ENCODE results near the gene SLC35C1.
A peak's percentile ranks its signal among the peaks of the same experiment; 100 is the strongest.

The SLC35C1 gene

GRCh38 chr11:45846974-45847910, 42.3 kb downstream of the SLC35C1 start, which contains the start of gene CRY2:
Gene CRY2 (plus strand): TSS chr11:45847475. CDS start chr11:45847491, 16 bp downstream.
- peak; percentile 95 to 97 for DNase-seq

DNA sequence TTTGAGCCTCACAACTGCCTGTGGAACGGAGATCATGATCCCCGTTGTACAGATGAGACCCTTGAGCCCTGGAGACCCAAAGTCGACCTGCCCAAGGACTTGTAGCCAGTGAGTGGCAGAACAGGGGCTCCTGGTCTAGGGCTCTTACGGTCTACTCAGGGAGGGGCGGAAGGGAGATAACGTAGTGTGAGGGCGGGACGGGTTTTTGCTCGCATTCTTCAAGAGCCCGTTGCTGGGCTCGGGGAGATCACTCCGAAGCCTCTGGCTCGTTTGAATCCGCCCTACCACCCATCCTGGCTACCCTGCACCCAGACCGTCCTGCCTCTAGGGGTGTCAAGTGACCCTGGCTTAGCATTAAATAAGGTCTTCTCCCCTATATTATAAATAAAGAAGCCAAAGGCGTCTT, 43.0 kb downstream of the SLC35C1 start:
- DNase-seq = peak in 1 of 2 experiments; percentile 40

- DNase-seq = no peak
Observed at GRCh38 chr11:45848654-45849081, 43.7 kb downstream of the SLC35C1 start.

GRCh38 chr11:45850446-45850845, 45.5 kb downstream of the SLC35C1 start:
- DNase-seq = no peak

- DNase-seq = no peak
Observed at GRCh38 chr11:45851228-45851627, 46.3 kb downstream of the SLC35C1 start.

DNA sequence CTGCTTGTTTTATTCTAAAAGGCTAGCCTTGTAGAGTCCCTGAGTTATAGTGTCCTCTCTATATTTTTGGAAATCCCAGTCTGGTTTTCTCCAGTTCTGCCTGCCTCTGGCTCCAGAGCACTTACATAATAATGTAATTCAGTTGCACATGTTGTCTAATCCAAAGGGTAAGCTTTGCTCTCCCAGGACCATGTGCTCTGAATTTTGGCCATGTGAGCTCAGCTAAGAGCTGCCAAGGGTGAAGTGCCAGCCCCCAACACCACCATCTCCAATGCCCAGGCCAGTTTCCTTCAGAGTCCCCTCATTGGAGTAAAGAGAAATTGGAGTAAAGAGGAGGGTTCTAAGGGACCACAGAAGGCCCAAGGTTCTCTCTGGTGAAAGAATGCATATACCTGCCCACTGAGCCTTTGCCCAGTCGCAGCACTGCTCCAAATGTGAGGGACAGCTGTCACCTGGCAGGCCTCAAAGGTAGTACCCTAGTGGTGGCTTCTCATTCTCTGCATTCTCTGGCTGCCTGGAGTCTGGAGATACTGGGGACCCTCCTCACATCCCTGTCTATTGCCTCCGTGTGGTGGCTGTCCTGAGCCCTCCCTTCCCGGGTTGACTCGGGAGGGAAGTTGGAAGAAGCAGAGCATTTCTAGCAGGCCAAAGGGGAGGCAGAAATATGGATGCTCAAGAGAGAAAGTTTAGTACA, 47.2 kb downstream of the SLC35C1 start:
- peak in 1 of 2 experiments; percentile 10 for DNase-seq

GRCh38 chr11:45852712-45853101, 47.8 kb downstream of the SLC35C1 start:
- no peak for DNase-seq

DNA sequence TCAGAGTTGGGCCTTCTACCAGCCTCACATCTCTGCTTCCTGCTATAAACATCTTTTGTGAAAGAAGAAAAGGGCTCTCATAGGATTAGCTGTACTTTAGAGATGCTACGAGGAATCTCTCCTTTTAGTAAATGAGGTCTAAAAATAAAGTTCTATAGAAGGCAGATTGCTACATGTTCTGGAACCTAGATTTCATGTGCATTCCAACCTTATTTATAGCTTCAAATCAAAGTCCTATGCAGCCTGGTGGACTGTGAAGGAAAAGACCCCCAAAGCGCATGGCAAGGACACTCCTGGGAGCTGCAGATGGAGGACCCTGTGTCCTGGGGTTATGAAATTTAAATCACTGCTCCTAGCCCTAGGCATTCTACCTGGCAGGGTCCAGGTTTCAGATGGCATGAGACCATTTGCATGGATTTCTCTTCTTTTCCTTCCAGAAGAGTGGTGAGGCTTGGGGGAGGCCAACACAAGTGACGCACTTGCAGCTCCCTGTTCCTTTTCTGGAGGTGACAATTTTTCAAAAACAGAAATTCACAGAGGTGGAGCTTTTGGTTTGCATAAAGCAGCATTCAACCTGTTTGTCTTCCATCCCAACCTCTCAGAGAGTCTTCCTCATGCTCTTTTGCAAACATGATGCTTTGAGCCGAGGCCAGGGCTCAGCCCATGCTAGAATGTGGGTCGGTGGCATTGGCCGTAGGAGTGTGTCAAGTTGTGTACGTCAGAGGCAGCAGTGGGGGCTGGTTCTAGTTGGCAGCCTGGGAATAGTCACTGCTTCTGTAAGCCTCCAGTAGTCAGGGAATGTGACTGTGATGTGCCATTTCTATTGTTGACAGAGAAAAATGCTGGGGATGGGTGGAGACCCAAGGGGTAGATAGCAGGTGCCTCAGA, 48.6 kb downstream of the SLC35C1 start:
- no peak for DNase-seq

GRCh38 chr11:45855308-45855707, 50.4 kb downstream of the SLC35C1 start:
- DNase-seq = no peak

- DNase-seq = no peak
Observed at GRCh38 chr11:45856044-45856468, 51.1 kb downstream of the SLC35C1 start.

DNA sequence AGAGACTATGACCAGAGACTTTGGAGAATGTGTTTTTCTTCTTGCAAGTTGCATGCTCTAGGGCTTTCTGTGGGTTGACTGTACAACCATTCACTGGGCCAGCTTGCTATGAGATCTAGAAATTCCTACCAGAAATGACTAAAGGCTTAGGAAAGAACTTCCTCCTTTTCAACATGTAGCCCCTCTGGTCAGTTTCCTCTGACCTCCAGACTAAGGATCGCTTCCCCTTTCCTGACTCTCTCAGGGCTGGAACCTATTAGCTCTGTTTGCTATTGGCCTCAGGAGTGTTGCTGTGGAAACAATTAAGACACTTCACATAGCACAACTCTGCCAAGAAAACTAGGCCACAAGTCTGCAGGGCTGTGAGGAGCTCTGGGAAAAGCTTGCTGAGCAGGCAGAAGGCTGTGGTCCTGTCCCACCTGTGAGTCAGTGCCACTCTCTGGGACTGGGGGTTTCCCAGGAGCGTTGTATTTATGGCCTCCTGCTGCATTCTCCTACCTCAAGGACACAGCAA, 53.1 kb downstream of the SLC35C1 start:
- no peak for DNase-seq

DNA sequence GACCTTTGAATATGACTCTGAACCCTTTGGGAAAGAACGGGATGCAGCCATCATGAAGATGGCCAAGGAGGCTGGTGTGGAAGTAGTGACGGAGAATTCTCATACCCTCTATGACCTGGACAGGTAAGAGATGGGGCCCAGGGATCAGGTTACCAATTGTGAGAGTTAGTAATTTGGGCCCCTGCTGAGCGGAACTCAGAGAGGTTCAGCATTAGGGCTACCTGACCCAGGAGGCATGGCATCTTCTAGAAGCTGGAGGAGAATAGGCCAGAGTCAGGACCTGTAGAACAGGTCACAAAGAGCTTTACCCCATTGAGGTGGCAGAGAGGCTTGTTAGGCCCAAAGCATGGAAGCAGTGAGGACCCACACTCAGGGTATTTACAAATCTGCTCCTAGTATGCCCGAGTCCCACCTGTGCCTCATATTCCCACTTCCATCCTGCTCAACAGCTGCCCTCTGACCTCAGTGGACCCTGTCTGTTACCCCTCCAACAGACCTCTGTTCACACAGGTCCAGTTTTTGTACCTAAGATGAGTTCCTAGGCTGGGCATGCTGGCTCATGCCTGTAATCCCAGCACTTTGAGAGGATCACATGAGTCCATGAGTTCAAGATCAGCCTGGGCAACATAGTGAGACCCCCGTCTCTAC, 53.9 kb downstream of the SLC35C1 start:
- DNase-seq = no peak

- DNase-seq = peak in 1 of 2 experiments; percentile 16
Observed at GRCh38 chr11:45859661-45860140, 54.8 kb downstream of the SLC35C1 start.

DNA sequence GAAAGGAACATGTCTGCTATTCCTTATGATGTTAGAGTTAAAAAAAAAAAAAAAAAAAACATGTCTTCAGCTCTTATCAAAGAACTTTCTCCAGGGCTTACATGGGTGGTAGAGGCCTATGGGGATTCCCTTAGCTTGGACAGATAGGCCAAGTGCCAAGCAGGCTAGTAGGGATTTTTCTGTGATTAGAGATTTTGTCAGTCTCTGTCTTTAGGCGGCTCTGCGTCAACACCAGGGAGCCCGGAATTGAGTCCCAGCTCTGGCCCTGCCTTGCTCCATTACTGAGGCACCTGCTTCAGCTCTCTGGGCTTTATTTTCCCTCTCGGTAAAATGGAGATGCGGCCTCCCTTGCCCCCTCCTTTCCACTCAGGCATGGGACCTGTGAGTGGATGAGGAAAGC, 55.4 kb downstream of the SLC35C1 start:
- DNase-seq = no peak

GRCh38 chr11:45860764-45861510, 56.0 kb downstream of the SLC35C1 start:
- no peak for DNase-seq

All from NCI-H524 (cell line).